Adrenal gland (tissue), 12 donors: Measurements from ENCODE around the gene WWOX. TPM values are rescaled to one million over a fixed set of nuclear protein-coding genes. Genes with fewer than 3 reads are reported as not detected.

Experiments used
- DNase-seq, 7 donors: peaks; one replicate each; pipeline ENCODE4 v3.0.0-alpha.2; 2019 to 2020
- H3K27ac ChIP-seq, 5 donors: fragments of 200-600 bp; sonication (generic) in 4 of 5; 1 replicate in 3 of 5; 2 replicates in 2 of 5; pipeline versions ENCODE4 v1.5.1 to v1.8.0; 2016 to 2020; ENCODE audit warnings: mild to moderate bottlenecking in 1 of 5
- H3K27me3 ChIP-seq: fragments of 200-600 bp; 2 replicates; pipeline ENCODE4 v1.8.0; 2021
- H3K36me3 ChIP-seq, 2 donors: fragments of 200-600 bp; replicated peaks in 1 of 2; 1 replicate in 1 of 2; 2 replicates in 1 of 2; pipeline versions ENCODE4 v1.5.1 to v1.8.0; 2018 to 2022
- H3K4me1 ChIP-seq, 2 donors: fragments of 200-600 bp; replicated peaks in 1 of 2; 1 replicate in 1 of 2; 2 replicates in 1 of 2; pipeline versions ENCODE4 v1.5.1 to v1.8.0; 2018 to 2021
- H3K4me3 ChIP-seq, 4 donors: fragments of 200-600 bp; sonication (generic) in 3 of 4; one replicate each; pipeline ENCODE4 v1.5.1; 2016 to 2018
- H3K9me3 ChIP-seq, 3 donors: fragments of 200-600 bp; sonication (generic) in 1 of 3; replicated peaks in 1 of 3; 1 replicate in 2 of 3; 2 replicates in 1 of 3; pipeline versions ENCODE4 v1.5.1 to v1.8.0; 2016 to 2021
- POLR2A ChIP-seq, 2 donors: fragments of 450-650 bp; IDR thresholded peaks; one replicate each; pipeline ENCODE4 v1.6.1; 2017; ENCODE audit warnings: antibody characterized with exemption in 2 of 2, mild to moderate bottlenecking in 2 of 2, moderate library complexity in 1 of 2
- WGBS, 4 donors: extraction: QIAGEN DNeasy Blood & Tissue Kit in 2 of 4; methylation state at CpG; one replicate each; pipeline versions ENCODE4 v1.1.5 to v1.1.7; 2013 to 2017; 5-methylcytosine and 5-hydroxymethylcytosine counted together
- intact Hi-C, 2 donors: fragments of 100-400 bp; cut with DNase I; formaldehyde crosslinking; loops; one replicate each; pipeline versions ENCODE4 v1.14.1 to v1.15.0; 2022 to 2023
- polyA plus RNA-seq, 3 donors: library from polyadenylated mRNA; stranded (reverse); fragments of 200-250 nt in 2 of 3; fragments of 350-450 nt in 1 of 3; fragmentation: Illumina TruSeq in 1 of 3; extraction: RNeasy Lipid Tissue Mini Kit (QIAGEN cat#74804) in 1 of 3; gene quantifications; one replicate each; pipeline ENCODE4 v1.2.3, GENCODE V29; 2013 to 2014
- total RNA-seq, 9 donors: library from RNA; depleted of rRNA in 4 of 9; stranded (reverse); fragments of >200 nt in 4 of 9; fragments of 120-200 nt in 1 of 9; fragmentation: NEBNext Ultra II Directional in 1 of 9; extraction: Animal tissue kit (Norgen Biotek cat#: 25700) in 1 of 9; gene quantifications; one replicate each; pipeline versions ENCODE4 v1.1.0 to v1.2.4, GENCODE V29; 2013 to 2023
- TF ChIP-seq, protein P1 (sequence below), 6 experiments: fragments of 450-650 bp in 4 of 6; fragments of 200-600 bp in 2 of 6; sonication (generic) in 1 of 6; IDR thresholded peaks; 1 replicate in 5 of 6; 2 replicates in 1 of 6; pipeline versions ENCODE4 v1.5.1 to v1.8.0; 2016 to 2021; ENCODE audit warnings: antibody characterized with exemption in 6 of 6, mild to moderate bottlenecking in 2 of 6, moderate library complexity in 1 of 6
- donor health status: healthy with polysubstance abuse.
- donor health status: Bipolar disorder and iron deficiency.
- donor health status: DM: yes; HTN: yes; CAD: no.
- donor health status: DM: no; HTN: no; CAD: no.
- donor health status: DM: no; HTN: no; CAD: no.
- donor health status: DM: yes; HTN: yes; CAD: no.

WWOX gene
- total and polyA plus RNA-seq, 12 donors, result 11.8 to 74.6 (median 20.5) TPM

DNA sequence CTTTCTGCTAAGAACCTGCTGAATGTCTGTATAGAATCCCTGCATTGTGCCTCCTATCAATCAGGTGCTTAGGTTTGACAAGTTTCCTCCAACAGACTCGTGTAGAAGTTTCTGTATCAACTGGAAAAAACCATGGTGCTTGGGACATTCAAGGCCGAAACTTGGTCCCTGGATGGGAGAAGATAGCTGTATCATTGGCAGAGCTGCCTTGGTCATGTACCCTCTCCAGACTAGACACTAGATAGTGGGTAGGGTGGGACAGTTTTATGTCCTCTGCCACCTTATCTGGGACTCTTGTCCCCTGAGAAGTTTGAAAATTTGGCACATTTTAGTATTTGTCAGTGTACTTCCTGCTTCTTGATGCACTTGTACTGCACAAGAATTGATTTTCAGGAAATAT lies 520.8 kb downstream of the WWOX start:
- WGBS, 4 donors, result 67 to 100% (median 78%) methylated on average over 1 to 2 of the region's 2 CpGs
- Histone ChIP-seq H3K36me3 (no peaks in the 10 kb centered on the region), H3K4me1 (no peaks in the 10 kb centered on the region), H3K4me3 (no peak overlapping the region), H3K27ac (no peak overlapping the region), H3K9me3 (no peaks in the 10 kb centered on the region), H3K27me3 (no peaks in the 10 kb centered on the region)
- intact Hi-C loops, result no loop called here
- TF ChIP-seq, protein P1, sequence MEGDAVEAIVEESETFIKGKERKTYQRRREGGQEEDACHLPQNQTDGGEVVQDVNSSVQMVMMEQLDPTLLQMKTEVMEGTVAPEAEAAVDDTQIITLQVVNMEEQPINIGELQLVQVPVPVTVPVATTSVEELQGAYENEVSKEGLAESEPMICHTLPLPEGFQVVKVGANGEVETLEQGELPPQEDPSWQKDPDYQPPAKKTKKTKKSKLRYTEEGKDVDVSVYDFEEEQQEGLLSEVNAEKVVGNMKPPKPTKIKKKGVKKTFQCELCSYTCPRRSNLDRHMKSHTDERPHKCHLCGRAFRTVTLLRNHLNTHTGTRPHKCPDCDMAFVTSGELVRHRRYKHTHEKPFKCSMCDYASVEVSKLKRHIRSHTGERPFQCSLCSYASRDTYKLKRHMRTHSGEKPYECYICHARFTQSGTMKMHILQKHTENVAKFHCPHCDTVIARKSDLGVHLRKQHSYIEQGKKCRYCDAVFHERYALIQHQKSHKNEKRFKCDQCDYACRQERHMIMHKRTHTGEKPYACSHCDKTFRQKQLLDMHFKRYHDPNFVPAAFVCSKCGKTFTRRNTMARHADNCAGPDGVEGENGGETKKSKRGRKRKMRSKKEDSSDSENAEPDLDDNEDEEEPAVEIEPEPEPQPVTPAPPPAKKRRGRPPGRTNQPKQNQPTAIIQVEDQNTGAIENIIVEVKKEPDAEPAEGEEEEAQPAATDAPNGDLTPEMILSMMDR (IDR thresholded peaks at IDR 0.05), result no peak
- TF ChIP-seq POLR2A (IDR thresholded peaks at IDR 0.05), result no peak
- DNase-seq, result no peak

DNA sequence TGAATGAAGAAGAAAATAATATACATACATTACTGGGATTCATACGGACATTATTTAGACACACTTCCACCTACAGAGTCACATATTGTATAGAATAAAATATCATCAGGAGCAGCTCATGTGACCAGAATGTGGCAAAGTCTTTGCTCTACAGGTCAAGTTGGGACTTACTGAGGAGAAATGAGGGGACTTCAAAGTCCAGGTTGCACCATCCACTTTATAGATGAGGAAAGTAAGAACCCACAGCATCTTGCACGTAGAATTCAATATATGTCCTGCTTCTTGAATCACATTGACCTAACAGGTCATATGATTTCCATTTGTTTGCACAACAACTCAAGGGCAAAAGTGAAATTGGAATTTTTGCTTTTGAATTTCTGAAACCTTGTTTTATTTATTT lies 524.3 kb downstream of the WWOX start:
- Histone ChIP-seq H3K36me3 (no peaks in the 10 kb centered on the region), H3K27ac (no peak overlapping the region), H3K27me3 (no peaks in the 10 kb centered on the region), H3K9me3 (no peaks in the 10 kb centered on the region), H3K4me3 (no peak overlapping the region), H3K4me1 (no peaks in the 10 kb centered on the region)
- TF ChIP-seq POLR2A (IDR thresholded peaks at IDR 0.05), result no peak
- TF ChIP-seq, protein P1 (IDR thresholded peaks at IDR 0.05), result no peak
- no peak for DNase-seq
- WGBS, 4 donors, result 58 to 89% (median 73%) methylated on average over 2 of the region's 2 CpGs
- intact Hi-C loops, result no loop called here

GRCh38 chr16:78624366-78624765 lies 524.9 kb downstream of the WWOX start:
- no peaks in the 10 kb centered on the region for H3K9me3 ChIP-seq
- no peak overlapping the region for H3K27ac ChIP-seq
- no peak for DNase-seq
- WGBS, 4 donors, result 62 to 70% (median 65%) methylated on average over 2 of the region's 2 CpGs
- no peaks in the 10 kb centered on the region for H3K36me3 ChIP-seq
- no peaks in the 10 kb centered on the region for H3K27me3 ChIP-seq
- H3K4me1 ChIP-seq, result no peaks in the 10 kb centered on the region
- intact Hi-C loops, result no loop called here
- H3K4me3 ChIP-seq, result no peak overlapping the region
- TF ChIP-seq, protein P1 (IDR thresholded peaks at IDR 0.05), result no peak
- TF ChIP-seq POLR2A (IDR thresholded peaks at IDR 0.05), result no peak

DNA sequence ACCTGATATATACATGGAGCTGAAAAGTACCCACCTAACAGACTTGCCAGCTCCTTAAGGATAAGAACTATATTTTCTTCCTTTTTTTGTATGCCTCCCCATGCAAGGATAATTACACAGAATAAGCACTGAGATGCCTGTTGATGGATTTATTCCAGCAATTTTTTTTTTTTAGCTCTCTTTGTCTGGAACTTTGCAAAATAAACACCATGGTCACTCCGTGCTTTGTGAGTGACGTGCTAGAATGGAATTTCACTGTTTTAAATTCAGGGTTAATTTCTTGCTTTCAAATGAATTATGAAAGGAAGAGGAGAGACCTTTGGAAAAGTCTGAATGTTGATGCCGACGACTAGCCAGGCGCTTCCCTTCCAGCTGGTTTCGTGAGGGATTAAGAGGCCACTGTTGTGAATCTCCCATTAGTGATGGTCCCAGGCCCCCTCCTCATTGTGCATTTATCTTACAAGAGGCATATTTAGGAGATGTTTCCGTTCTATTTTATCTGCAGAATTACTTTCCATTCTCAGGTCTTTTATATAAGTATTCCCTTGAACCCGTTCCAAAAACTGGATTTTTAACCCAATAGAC lies 529.1 kb downstream of the WWOX start:
- WGBS, 4 donors, result 63 to 75% (median 72%) methylated on average over 8 of the region's 8 CpGs
- Histone ChIP-seq H3K27ac (no peak overlapping the region), H3K4me3 (no peak overlapping the region), H3K27me3 (no peaks in the 10 kb centered on the region), H3K4me1 (no peaks in the 10 kb centered on the region), H3K36me3 (no peaks in the 10 kb centered on the region), H3K9me3 (no peaks in the 10 kb centered on the region)
- intact Hi-C loops, result no loop called here
- DNase-seq, result no peak
- TF ChIP-seq, protein P1 (IDR thresholded peaks at IDR 0.05), result no peak
- no peak for TF ChIP-seq POLR2A (IDR thresholded peaks at IDR 0.05)
